Measurements from ENCODE around the gene MTF2. TPM values are rescaled to one million over a fixed set of nuclear protein-coding genes. Genes with fewer than 3 reads are reported as not detected.

MTF2 gene
- total RNA-seq, 1 donor from 2014 or later = 56.4 TPM

GRCh38 chr1:93031711-93032110 lies 47.4 kb upstream of the MTF2 start:
- H3K4me2 ChIP-seq (ENCODE audit: low read length) = no peak overlapping the region
- H3K27me3 ChIP-seq (ENCODE audit: insufficient read depth, low read length) = peaks cover 7% of the 10 kb centered on the region
- H3K9me3 Mint-ChIP-seq (ENCODE audit: unreplicated experiment) = no peaks in the 10 kb centered on the region
- no peaks in the 10 kb centered on the region for H3K36me3 Mint-ChIP-seq (ENCODE audit: low read depth, unreplicated experiment)
- no peak for FAIRE-seq
- H3K27ac ChIP-seq (ENCODE audit: low read depth, low read length) = no peak overlapping the region
- no peaks in the 10 kb centered on the region for H4K20me1 ChIP-seq (ENCODE audit: insufficient read depth, low read length)
- H3K4me3 Mint-ChIP-seq (ENCODE audit: unreplicated experiment) = no peak overlapping the region
- no peaks in the 10 kb centered on the region for H3K4me1 ChIP-seq (ENCODE audit: insufficient read depth, low read length)
- H3K36me3 ChIP-seq (ENCODE audit: insufficient read depth, low read length) = no peaks in the 10 kb centered on the region
- no peak overlapping the region for H2AFZ ChIP-seq (ENCODE audit: low read depth, low read length)
- peaks cover 5% of the 10 kb centered on the region for H3K4me1 Mint-ChIP-seq (ENCODE audit: low read depth, unreplicated experiment)
- H3K27me3 Mint-ChIP-seq (ENCODE audit: low read depth, unreplicated experiment) = peaks cover 13% of the 10 kb centered on the region
- no peak overlapping the region for H3K27ac Mint-ChIP-seq (ENCODE audit: unreplicated experiment)
- no peak overlapping the region for H3K9ac ChIP-seq (ENCODE audit: low read length)
- H3K79me2 ChIP-seq (ENCODE audit: insufficient read depth, low read length) = no peaks in the 10 kb centered on the region
- no peak for TF ChIP-seq EZH2 (IDR thresholded peaks at IDR 0.05; ENCODE audit: insufficient read depth, low read length)
- no peak for TF ChIP-seq CTCF (IDR thresholded peaks at IDR 0.05; ENCODE audit: insufficient read depth, low read depth, low read length)
- H3K4me3 ChIP-seq (ENCODE audit: insufficient read depth, low read depth, low read length) = no peak overlapping the region
- no peaks in the 10 kb centered on the region for H3K9me3 ChIP-seq (ENCODE audit: insufficient read depth, low read depth, low read length)
- no peak for DNase-seq (ENCODE audit: low read depth)

GRCh38 chr1:93033029-93033428 lies 46.1 kb upstream of the MTF2 start:
- Histone ChIP-seq H3K9me3 (ENCODE audit: insufficient read depth, low read depth, low read length) (no peaks in the 10 kb centered on the region), H4K20me1 (ENCODE audit: insufficient read depth, low read length) (no peaks in the 10 kb centered on the region), H3K4me1 (ENCODE audit: insufficient read depth, low read length) (no peaks in the 10 kb centered on the region), H3K27ac (ENCODE audit: low read depth, low read length) (no peak overlapping the region), H3K4me3 (ENCODE audit: insufficient read depth, low read depth, low read length) (no peak overlapping the region), H2AFZ (ENCODE audit: low read depth, low read length) (no peak overlapping the region), H3K4me2 (ENCODE audit: low read length) (no peak overlapping the region), H3K27me3 (ENCODE audit: insufficient read depth, low read length) (peaks cover 7% of the 10 kb centered on the region), H3K79me2 (ENCODE audit: insufficient read depth, low read length) (no peaks in the 10 kb centered on the region), H3K36me3 (ENCODE audit: insufficient read depth, low read length) (no peaks in the 10 kb centered on the region), H3K9ac (ENCODE audit: low read length) (no peak overlapping the region)
- H3K4me1 Mint-ChIP-seq (ENCODE audit: low read depth, unreplicated experiment) = peaks cover 5% of the 10 kb centered on the region
- FAIRE-seq (no peak), DNase-seq (ENCODE audit: low read depth) (no peak)
- H3K27ac Mint-ChIP-seq (ENCODE audit: unreplicated experiment) = no peak overlapping the region
- H3K9me3 Mint-ChIP-seq (ENCODE audit: unreplicated experiment) = no peaks in the 10 kb centered on the region
- H3K36me3 Mint-ChIP-seq (ENCODE audit: low read depth, unreplicated experiment) = no peaks in the 10 kb centered on the region
- TF ChIP-seq EZH2 (IDR thresholded peaks at IDR 0.05; ENCODE audit: insufficient read depth, low read length) = no peak
- TF ChIP-seq CTCF (IDR thresholded peaks at IDR 0.05; ENCODE audit: insufficient read depth, low read depth, low read length) = no peak
- H3K4me3 Mint-ChIP-seq (ENCODE audit: unreplicated experiment) = no peak overlapping the region
- H3K27me3 Mint-ChIP-seq (ENCODE audit: low read depth, unreplicated experiment) = peaks cover 11% of the 10 kb centered on the region

- H3K9me3 Mint-ChIP-seq (ENCODE audit: unreplicated experiment) = no peaks in the 10 kb centered on the region
- TF ChIP-seq EZH2 (IDR thresholded peaks at IDR 0.05; ENCODE audit: insufficient read depth, low read length) = no peak
- no peak for TF ChIP-seq CTCF (IDR thresholded peaks at IDR 0.05; ENCODE audit: insufficient read depth, low read depth, low read length)
- DNase-seq (ENCODE audit: low read depth) (no peak), FAIRE-seq (no peak)
- H2AFZ ChIP-seq (ENCODE audit: low read depth, low read length) = no peak overlapping the region
- no peaks in the 10 kb centered on the region for H3K36me3 Mint-ChIP-seq (ENCODE audit: low read depth, unreplicated experiment)
- H3K27ac ChIP-seq (ENCODE audit: low read depth, low read length) = no peak overlapping the region
- no peaks in the 10 kb centered on the region for H3K9me3 ChIP-seq (ENCODE audit: insufficient read depth, low read depth, low read length)
- H3K79me2 ChIP-seq (ENCODE audit: insufficient read depth, low read length) = no peaks in the 10 kb centered on the region
- H3K4me3 Mint-ChIP-seq (ENCODE audit: unreplicated experiment) = no peak overlapping the region
- H3K4me1 ChIP-seq (ENCODE audit: insufficient read depth, low read length) = no peaks in the 10 kb centered on the region
- H3K27me3 ChIP-seq (ENCODE audit: insufficient read depth, low read length) = peaks cover 4% of the 10 kb centered on the region
- no peak overlapping the region for H3K4me3 ChIP-seq (ENCODE audit: insufficient read depth, low read depth, low read length)
- H3K4me2 ChIP-seq (ENCODE audit: low read length) = no peak overlapping the region
- H4K20me1 ChIP-seq (ENCODE audit: insufficient read depth, low read length) = no peaks in the 10 kb centered on the region
- H3K27me3 Mint-ChIP-seq (ENCODE audit: low read depth, unreplicated experiment) = peaks cover 5% of the 10 kb centered on the region
- no peak overlapping the region for H3K27ac Mint-ChIP-seq (ENCODE audit: unreplicated experiment)
- H3K9ac ChIP-seq (ENCODE audit: low read length) = no peak overlapping the region
- no peaks in the 10 kb centered on the region for H3K36me3 ChIP-seq (ENCODE audit: insufficient read depth, low read length)
- H3K4me1 Mint-ChIP-seq (ENCODE audit: low read depth, unreplicated experiment) = peaks cover 5% of the 10 kb centered on the region
Measured at GRCh38 chr1:93033785-93034184, 45.3 kb upstream of the MTF2 start.
